H1 (cell line): ENCODE data around the gene LRRC45. TPM values are rescaled to one million over a fixed set of nuclear protein-coding genes. Genes with fewer than 3 reads are reported as not detected.

Experiments used
- CTCF ChIA-PET: fragments of 300-600 bp; sonication (Branson Sonifier 250); formaldehyde crosslinking; loops from one replicate; lab custom pipeline; 2021; ENCODE audit not compliant: partially characterized antibody; lab: Charles Lee
- POLR2A ChIA-PET: fragments of 300-600 bp; sonication (Branson Sonifier 250); formaldehyde crosslinking; loops from one replicate; lab custom pipeline; 2021; ENCODE audit warnings: inconsistent platforms; ENCODE audit not compliant: partially characterized antibody; lab: Charles Lee
- DNase-seq, 2 experiments: peaks; one replicate each; pipeline versions ENCODE4 v3.0.0 to v3.0.0-alpha.2; 2010 to 2022; ENCODE audit warnings: low spot score in 2 of 2, low read depth in 1 of 2, mixed read lengths in 1 of 2
- FAIRE-seq: peaks from 2 replicates; lab custom pipeline; 2011; peaks lifted over from hg19 to GRCh38; lab: Jason Lieb, UNC
- H2AFZ ChIP-seq: 2 replicates; pipeline ENCODE4 v1.8.1; 2012; ENCODE audit warnings: low read length, inconsistent platforms
- H2AK5ac ChIP-seq: 2 replicates; pipeline ENCODE4 v1.6.1; 2013; ENCODE audit warnings: low read depth, low read length
- H2BK120ac ChIP-seq: replicated peaks from 2 replicates; pipeline ENCODE3; 2013; ENCODE audit warnings: low read depth, low read length, inconsistent platforms
- H2BK12ac ChIP-seq: 2 replicates; pipeline ENCODE4 v1.6.1; 2013; ENCODE audit warnings: low read depth, low read length
- H2BK15ac ChIP-seq: 2 replicates; pipeline ENCODE4 v1.6.1; 2013; ENCODE audit warnings: low read length
- H2BK20ac ChIP-seq: 2 replicates; pipeline ENCODE4 v1.6.1; 2013; ENCODE audit warnings: low read length
- H2BK5ac ChIP-seq: 2 replicates; pipeline ENCODE4 v1.6.1; 2013; ENCODE audit warnings: low read depth, low read length
- H3K14ac ChIP-seq: 2 replicates; pipeline ENCODE4 v1.6.1; 2013; ENCODE audit warnings: inconsistent platforms; ENCODE audit not compliant: insufficient read length
- H3K18ac ChIP-seq: 2 replicates; pipeline ENCODE4 v1.6.1; 2013; ENCODE audit warnings: low read length; ENCODE audit errors: extremely low read depth
- H3K23ac ChIP-seq: 2 replicates; pipeline ENCODE4 v1.6.1; 2013; ENCODE audit warnings: inconsistent platforms; ENCODE audit not compliant: insufficient read length
- H3K23me2 ChIP-seq: 2 replicates; pipeline ENCODE4 v1.6.1; 2013; ENCODE audit warnings: low read depth, low read length
- H3K27ac ChIP-seq: 2 replicates; pipeline ENCODE4 v1.6.1; 2011; ENCODE audit warnings: low read depth, low read length, inconsistent platforms
- H3K27me3 ChIP-seq, 4 experiments: replicated peaks in 1 of 4; 1 replicate in 1 of 4; 2 replicates in 3 of 4; pipeline versions ENCODE4 v1.6.1 to v1.8.1; 2011 to 2013; ENCODE audit warnings: low read length in 3 of 4, mild to moderate bottlenecking in 3 of 4, inconsistent platforms in 2 of 4, mixed read lengths in 2 of 4, moderate library complexity in 1 of 4; ENCODE audit not compliant: control insufficient read depth in 3 of 4, insufficient read depth in 3 of 4; ENCODE audit errors: extremely low read depth in 1 of 4
- H3K36me3 ChIP-seq, 4 experiments: 2 replicates each; pipeline versions ENCODE4 v1.6.1 to v1.8.1; 2011 to 2013; ENCODE audit warnings: mild to moderate bottlenecking in 4 of 4, low read length in 3 of 4, moderate library complexity in 2 of 4, control low read depth in 1 of 4, inconsistent platforms in 1 of 4; ENCODE audit not compliant: insufficient read depth in 4 of 4, control insufficient read depth in 2 of 4
- H3K4ac ChIP-seq: replicated peaks from 2 replicates; pipeline ENCODE3; 2013; ENCODE audit warnings: low read length, low read depth, mixed read lengths, inconsistent platforms; ENCODE audit not compliant: insufficient read length
- H3K4me1 ChIP-seq, 4 experiments: replicated peaks in 1 of 4; 1 replicate in 1 of 4; 2 replicates in 3 of 4; pipeline versions ENCODE4 v1.6.1 to v1.8.1; 2011 to 2013; ENCODE audit warnings: low read length in 3 of 4, inconsistent platforms in 2 of 4, mixed read lengths in 1 of 4; ENCODE audit not compliant: insufficient read depth in 4 of 4, control insufficient read depth in 3 of 4
- H3K4me2 ChIP-seq, 2 experiments: 2 replicates each; pipeline versions ENCODE4 v1.6.1 to v1.8.1; 2011 to 2013; ENCODE audit warnings: low read depth in 2 of 2, low read length in 2 of 2, control low read depth in 1 of 2, inconsistent platforms in 1 of 2, mild to moderate bottlenecking in 1 of 2; ENCODE audit not compliant: insufficient read depth in 1 of 2
- H3K4me3 ChIP-seq, 4 experiments: fragments of 200-600, 300-600 bp in 1 of 4; sonication (generic), shearing (Covaris generic), sonication (Bioruptor Twin) in 1 of 4; 2 replicates each; pipeline versions ENCODE4 v1.5.1 to v1.8.1; 2011 to 2016; ENCODE audit warnings: low read length in 4 of 4, low read depth in 3 of 4, control low read depth in 2 of 4, inconsistent platforms in 2 of 4, mild to moderate bottlenecking in 2 of 4, mixed read lengths in 1 of 4, moderate library complexity in 1 of 4; ENCODE audit not compliant: insufficient read depth in 2 of 4; ENCODE audit errors: extremely low read depth in 1 of 4
- H3K56ac ChIP-seq: replicated peaks from 2 replicates; pipeline ENCODE3; 2013; ENCODE audit warnings: low read depth, mild to moderate bottlenecking, mixed read lengths, low read length, inconsistent platforms; ENCODE audit not compliant: insufficient read length
- H3K79me1 ChIP-seq: 2 replicates; pipeline ENCODE4 v1.6.1; 2013; ENCODE audit warnings: low read depth, low read length, control low read depth
- H3K79me2 ChIP-seq, 2 experiments: 2 replicates each; pipeline versions ENCODE4 v1.6.1 to v1.8.1; 2012 to 2013; ENCODE audit warnings: low read length in 2 of 2, mild to moderate bottlenecking in 2 of 2, inconsistent platforms in 1 of 2; ENCODE audit not compliant: insufficient read depth in 2 of 2, control insufficient read depth in 1 of 2
- H3K9ac ChIP-seq, 4 experiments: replicated peaks in 1 of 4; 1 replicate in 1 of 4; 2 replicates in 3 of 4; pipeline versions ENCODE4 v1.6.1 to v1.8.1; 2011 to 2013; ENCODE audit warnings: low read depth in 3 of 4, low read length in 3 of 4, control low read depth in 2 of 4, mild to moderate bottlenecking in 2 of 4, moderate library complexity in 2 of 4, inconsistent platforms in 1 of 4; ENCODE audit errors: extremely low read depth in 1 of 4
- H3K9me3 ChIP-seq, 2 experiments: 2 replicates each; pipeline versions ENCODE4 v1.6.1 to v1.8.1; 2012 to 2013; ENCODE audit warnings: mild to moderate bottlenecking in 2 of 2, moderate library complexity in 2 of 2, control low read depth in 1 of 2, inconsistent platforms in 1 of 2, low read depth in 1 of 2, low read length in 1 of 2, mixed read lengths in 1 of 2; ENCODE audit not compliant: insufficient read depth in 2 of 2
- H4K20me1 ChIP-seq, 2 experiments: replicated peaks in 1 of 2; 2 replicates each; pipeline versions ENCODE3 to v1.8.1; 2011 to 2013; ENCODE audit warnings: inconsistent platforms in 2 of 2, low read length in 2 of 2, mild to moderate bottlenecking in 1 of 2; ENCODE audit not compliant: insufficient read depth in 2 of 2, control insufficient read depth in 1 of 2
- H4K5ac ChIP-seq: 2 replicates; pipeline ENCODE4 v1.6.1; 2013; ENCODE audit warnings: low read length, low read depth, mixed read lengths, inconsistent platforms; ENCODE audit not compliant: insufficient read length
- H4K8ac ChIP-seq: 2 replicates; pipeline ENCODE4 v1.8.0; 2013; ENCODE audit warnings: mild to moderate bottlenecking, moderate library complexity, low read length, inconsistent platforms; ENCODE audit not compliant: insufficient read depth; ENCODE audit errors: extremely low read depth
- H4K91ac ChIP-seq: replicated peaks from 2 replicates; pipeline ENCODE3; 2013; ENCODE audit warnings: low read length, mixed read lengths, inconsistent platforms; ENCODE audit not compliant: insufficient read length
- EP300 ChIP-seq, 2 experiments: IDR thresholded peaks; 1 replicate in 1 of 2; 2 replicates in 1 of 2; pipeline ENCODE4 v1.6.1; 2011 to 2012; ENCODE audit warnings: low read depth in 2 of 2, low read length in 2 of 2, mild to moderate bottlenecking in 2 of 2, borderline replicate concordance in 1 of 2, inconsistent platforms in 1 of 2, moderate library complexity in 1 of 2
- GABPA ChIP-seq: IDR thresholded peaks from 2 replicates; pipeline ENCODE4 v1.6.1; 2011; ENCODE audit warnings: mild to moderate bottlenecking, low read length, moderate library complexity, borderline replicate concordance; ENCODE audit not compliant: insufficient read depth
- GTF2F1 ChIP-seq: IDR thresholded peaks from 2 replicates; pipeline ENCODE4 v1.6.1; 2012; ENCODE audit warnings: low read depth, low read length, improper control_type of control experiment, borderline replicate concordance
- MAX ChIP-seq: IDR thresholded peaks from 2 replicates; pipeline ENCODE4 v1.6.1; 2012; ENCODE audit warnings: inconsistent platforms
- NRF1 ChIP-seq: IDR thresholded peaks from 2 replicates; pipeline ENCODE4 v1.6.1; 2011; ENCODE audit warnings: mild to moderate bottlenecking, low read depth, low read length, improper control_type of control experiment
- RAD21 ChIP-seq, 2 experiments: IDR thresholded peaks in 1 of 2; conservative IDR thresholded peaks in 1 of 2; 2 replicates each; pipeline ENCODE4 v1.6.1; 2011; ENCODE audit warnings: low read depth in 2 of 2, low read length in 2 of 2, improper control_type of control experiment in 1 of 2, inconsistent platforms in 1 of 2, mild to moderate bottlenecking in 1 of 2, moderate library complexity in 1 of 2
- RFX5 ChIP-seq: IDR thresholded peaks from 2 replicates; pipeline ENCODE4 v1.6.1; 2011; ENCODE audit warnings: low read depth, low read length, improper control_type of control experiment, borderline replicate concordance
- RNF2 ChIP-seq: fragments of 200-900, 300-1000 bp; sonication (generic); IDR thresholded peaks from 2 replicates; pipeline ENCODE4 v1.7.1; 2016; ENCODE audit warnings: borderline replicate concordance, low read depth, mild to moderate bottlenecking, antibody characterized with exemption, low read length; ENCODE audit not compliant: poor library complexity, severe bottlenecking; ENCODE audit errors: missing control alignments
- SRF ChIP-seq: IDR thresholded peaks from 2 replicates; pipeline ENCODE4 v1.6.1; 2011; ENCODE audit warnings: mild to moderate bottlenecking, low read depth, low read length, moderate library complexity
- WGBS, 2 experiments: shearing (Covaris generic) in 1 of 2; methylation state at CpG; one replicate each; pipeline versions ENCODE4 v1.1.6 to v1.1.7; 2013 to 2015; ENCODE audit warnings: low lambda C conversion rate in 2 of 2, mixed read lengths in 2 of 2, inconsistent platforms in 1 of 2, low coverage in 1 of 2, missing lambda C conversion rate in 1 of 2; ENCODE audit not compliant: insufficient replicate concordance in 2 of 2, insufficient coverage in 1 of 2, insufficient read length in 1 of 2; ENCODE audit errors: extremely low coverage in 1 of 2, missing lambda C conversion rate in 1 of 2; 5-methylcytosine and 5-hydroxymethylcytosine counted together
- polyA plus RNA-seq, 7 experiments: library from polyadenylated mRNA; depleted of rRNA in 3 of 7; stranded (reverse) in 5 of 7; unstranded in 2 of 7; fragments of >200 nt in 5 of 7; fragments of 200-250 nt in 2 of 7; gene quantifications; 1 replicate in 5 of 7; 2 replicates in 1 of 7; 4 replicates in 1 of 7; pipeline versions ENCODE4 v1.2.1 to v1.2.3, GENCODE V29; 2011 to 2013; ENCODE audit warnings: missing spikeins in 2 of 7, mixed read lengths in 2 of 7
- total RNA-seq: library from RNA; stranded (reverse); fragmentation: NEBNext Ultra II Directional; extraction: Animal tissue kit (Norgen Biotek cat#: 25700); gene quantifications from 2 replicates; pipeline ENCODE4 v1.2.1, GENCODE V29; 2021

LRRC45 gene
- total and polyA plus RNA-seq, 2 of the 8 experiments (the other 6 are each of a cell fraction or from before 2014, with no cell fraction given), result 11.5 to 29.0 TPM

DNA sequence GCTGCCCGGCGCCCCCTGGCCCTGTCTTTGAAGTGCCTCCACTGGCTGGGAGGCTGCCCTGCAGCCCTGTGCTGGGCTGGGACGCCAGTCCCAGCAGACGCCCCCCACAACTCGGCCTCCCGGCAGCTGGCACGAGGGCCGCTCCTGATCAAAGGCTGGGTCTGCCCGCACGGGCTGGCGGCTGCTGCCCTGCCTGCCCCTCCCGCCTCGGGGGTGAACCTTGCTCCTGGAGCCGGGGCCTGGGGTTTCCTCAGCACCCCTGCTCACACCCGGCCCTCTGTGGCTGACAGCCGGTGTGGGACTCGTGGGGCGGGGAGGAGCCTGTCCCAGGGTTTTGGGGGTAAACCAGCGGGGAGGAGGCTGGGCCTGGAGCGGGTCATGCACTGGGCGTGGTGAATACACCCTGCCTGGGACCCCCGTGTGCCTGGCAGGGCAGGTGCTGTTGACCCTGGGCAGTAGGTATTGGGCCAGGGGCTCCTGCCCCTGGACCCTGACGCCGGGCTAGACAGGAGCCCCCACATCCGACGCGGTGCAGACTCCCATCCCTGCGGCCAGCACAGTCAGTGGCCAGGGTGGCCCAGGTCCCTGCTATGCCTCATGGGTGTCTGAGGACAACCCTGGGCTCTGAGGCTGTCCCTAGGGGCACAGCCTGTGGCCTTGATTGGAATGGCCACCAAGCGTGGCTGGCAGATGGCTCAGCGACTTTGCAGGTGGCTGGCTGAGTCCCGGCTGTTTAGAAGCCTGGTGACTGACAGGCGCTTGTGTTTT lies 22.1 kb upstream of the LRRC45 start:
- Histone ChIP-seq H3K18ac (no peak overlapping the region), H2BK15ac (no peak overlapping the region), H3K79me2 (no peaks in the 10 kb centered on the region), H3K4ac (no peak overlapping the region), H2BK5ac (no peak overlapping the region), H3K56ac (no peak overlapping the region), H3K27me3 (no peaks in the 10 kb centered on the region), H4K5ac (no peak overlapping the region), H3K4me3 (no peak overlapping the region), H4K8ac (no peak overlapping the region), H3K27ac (no peak overlapping the region), H3K9me3 (no peaks in the 10 kb centered on the region), H3K36me3 (no peaks in the 10 kb centered on the region), H3K4me2 (no peak overlapping the region), H2AFZ (no peak overlapping the region), H3K23me2 (0 out of 2 replicates have a peak, but pooled peaks cover 1% of the 10 kb centered on the region), H2AK5ac (no peak overlapping the region), H2BK120ac (no peak overlapping the region), H3K9ac (no peak overlapping the region), H4K20me1 (peaks cover 0 to 5% of the 10 kb centered on the region in 2 experiments), H3K14ac (no peak overlapping the region), H2BK20ac (no peak overlapping the region), H2BK12ac (no peak overlapping the region), H3K4me1 (no peaks in the 10 kb centered on the region; a peak in 1 of 7 replicates), H4K91ac (no peak overlapping the region), H3K23ac (no peak overlapping the region), H3K79me1 (peaks cover 2% of the 10 kb centered on the region)
- ChIA-PET POLR2A (no interaction called here), CTCF (interaction anchor here (1.3 kb wide), 1 partner anchor 9 kb away, joined by 3 read pairs; no protein-coding TSS in a partner anchor)
- TF ChIP-seq MAX, result no peak
- no peak for TF ChIP-seq GABPA
- no peak for TF ChIP-seq RNF2
- no peak for TF ChIP-seq NRF1
- TF ChIP-seq RFX5, result no peak
- TF ChIP-seq SRF, result no peak
- no peak for TF ChIP-seq EP300 (IDR thresholded peaks at IDR 0.05; ENCODE audit: borderline replicate concordance in 1 of 2, low read depth in 2 of 2, low read length in 2 of 2)
- TF ChIP-seq RAD21 (IDR thresholded peaks at IDR 0.05 in 1 of 2, conservative IDR thresholded peaks at IDR 0.05 in 1 of 2; ENCODE audit: low read depth in 2 of 2, low read length in 2 of 2), result no peak
- no peak for TF ChIP-seq GTF2F1
- DNase-seq (peak in 1 of 2 experiments; percentile 47), FAIRE-seq (no peak)
- WGBS, 2 experiments, result 82% methylated on average over 25 of the region's 32 CpGs; no CpG with 5 or more reads in 1 of the 2 experiments
